Aorta (tissue), 5 donors: ENCODE measurements around the gene TRPV4. TPM values are rescaled to one million over a fixed set of nuclear protein-coding genes. Genes with fewer than 3 reads are reported as not detected.

ENCODE experiments used
- ATAC-seq: fragments of 200-7000 bp; cut with Tn5 transposase; one replicate; pipeline ENCODE4 v1.9.1; 2022; ENCODE audit warnings: moderate library complexity; ENCODE audit not compliant: low FRiP score
- DNase-seq, 2 donors: peaks; one replicate each; pipeline ENCODE4 v3.0.0-alpha.2; 2020
- H3K27ac ChIP-seq, 2 donors: one replicate each; pipeline ENCODE4 v1.5.1; 2013; ENCODE audit warnings: low read length in 2 of 2, mild to moderate bottlenecking in 2 of 2, moderate library complexity in 2 of 2, control low read depth in 1 of 2, inconsistent platforms in 1 of 2, low read depth in 1 of 2
- H3K27me3 ChIP-seq, 2 donors: one replicate each; pipeline ENCODE4 v1.6.1; 2013; ENCODE audit warnings: control low read depth in 1 of 2, low read length in 1 of 2, mild to moderate bottlenecking in 1 of 2, moderate library complexity in 1 of 2; ENCODE audit not compliant: insufficient read depth in 2 of 2, control insufficient read depth in 1 of 2
- H3K36me3 ChIP-seq, 2 donors: one replicate each; pipeline ENCODE4 v1.6.1; 2013; ENCODE audit warnings: control low read depth in 1 of 2, low read length in 1 of 2, mild to moderate bottlenecking in 1 of 2; ENCODE audit not compliant: insufficient read depth in 2 of 2, control insufficient read depth in 1 of 2
- H3K4me1 ChIP-seq, 2 donors: one replicate each; pipeline ENCODE4 v1.6.1; 2013; ENCODE audit warnings: low read length in 2 of 2, control low read depth in 1 of 2, mild to moderate bottlenecking in 1 of 2, moderate library complexity in 1 of 2; ENCODE audit not compliant: insufficient read depth in 2 of 2, control insufficient read depth in 1 of 2
- H3K4me3 ChIP-seq, 2 donors: one replicate each; pipeline ENCODE4 v1.5.1; 2013; ENCODE audit warnings: low read length in 2 of 2, control low read depth in 1 of 2, mild to moderate bottlenecking in 1 of 2
- H3K9me3 ChIP-seq: one replicate; pipeline ENCODE4 v1.6.1; 2013; ENCODE audit warnings: mild to moderate bottlenecking, low read length; ENCODE audit not compliant: control insufficient read depth
- WGBS, 2 donors: extraction: QIAGEN DNeasy Blood & Tissue Kit; methylation state at CpG; one replicate each; pipeline ENCODE4 v1.1.7; 2013; 5-methylcytosine and 5-hydroxymethylcytosine counted together
- intact Hi-C, 2 donors: fragments of 100-400 bp; cut with DNase I; formaldehyde crosslinking; loops; one replicate each; pipeline versions ENCODE4 v1.14.2 to v1.15.0; 2022
- polyA plus RNA-seq, 2 donors: library from polyadenylated mRNA; stranded (reverse); fragments of 200-250 nt; gene quantifications; one replicate each; pipeline ENCODE4 v1.2.3, GENCODE V29; 2013
- total RNA-seq, 2 donors: library from RNA; stranded (reverse); fragmentation: NEBNext Ultra II Directional; extraction: Animal tissue kit (Norgen Biotek cat#: 25700); gene quantifications; one replicate each; pipeline ENCODE4 v1.2.1, GENCODE V29; 2021
- donor health status: healthy with polysubstance abuse.
- donor health status: Bipolar disorder and iron deficiency.
- donor health status: DM: no; HTN: no; CAD: no.
- donor health status: DM: no; HTN: no; CAD: no.
- donor health status: DM: yes; HTN: yes; CAD: no.

TRPV4 gene
- total and polyA plus RNA-seq, 4 donors, result 0.08 to 3.9 (median 1.9) TPM

DNA sequence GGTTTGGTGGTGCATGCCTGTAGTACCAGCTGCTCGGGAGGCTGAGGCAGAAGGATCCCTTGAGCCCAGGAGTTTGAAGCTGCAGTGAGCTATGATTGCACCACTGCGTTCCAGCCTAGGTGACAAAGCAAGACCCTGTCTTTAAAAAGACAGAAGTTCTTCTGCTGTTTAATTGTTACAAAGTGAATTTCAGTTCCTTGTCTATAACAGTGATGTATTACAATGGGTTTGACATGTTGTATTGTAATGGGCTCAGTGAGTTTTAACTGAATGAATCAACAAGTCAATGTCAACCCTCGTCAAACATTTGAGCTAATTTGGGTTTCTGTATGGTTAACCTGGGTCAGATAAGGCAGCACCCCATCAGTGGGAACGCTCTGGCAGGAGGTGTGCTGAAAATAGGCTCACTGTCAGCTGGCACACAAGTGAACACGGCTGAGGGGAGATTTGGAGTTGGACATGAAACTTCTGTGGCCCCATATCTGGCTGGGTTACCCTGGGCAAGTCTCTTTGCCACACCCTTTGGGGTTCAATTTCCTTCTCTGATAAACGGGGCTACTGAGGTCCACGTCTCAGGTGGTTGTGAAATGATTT, 14.0 kb upstream of the TRPV4 start:
- Histone ChIP-seq H3K36me3 (no peaks in the 10 kb centered on the region), H3K4me3 (no peak overlapping the region), H3K27ac (no peak overlapping the region), H3K4me1 (no peaks in the 10 kb centered on the region), H3K27me3 (no peaks in the 10 kb centered on the region), H3K9me3 (no peaks in the 10 kb centered on the region)
- intact Hi-C loops, result loop anchor here in 1 of 2 donors (5.0 kb wide), 1 partner anchor 45 kb away; no protein-coding TSS in a partner anchor
- WGBS, 2 donors, result 33 to 39% methylated on average over 7 of the region's 7 CpGs
- DNase-seq, result no peak
- no peak for ATAC-seq

DNA sequence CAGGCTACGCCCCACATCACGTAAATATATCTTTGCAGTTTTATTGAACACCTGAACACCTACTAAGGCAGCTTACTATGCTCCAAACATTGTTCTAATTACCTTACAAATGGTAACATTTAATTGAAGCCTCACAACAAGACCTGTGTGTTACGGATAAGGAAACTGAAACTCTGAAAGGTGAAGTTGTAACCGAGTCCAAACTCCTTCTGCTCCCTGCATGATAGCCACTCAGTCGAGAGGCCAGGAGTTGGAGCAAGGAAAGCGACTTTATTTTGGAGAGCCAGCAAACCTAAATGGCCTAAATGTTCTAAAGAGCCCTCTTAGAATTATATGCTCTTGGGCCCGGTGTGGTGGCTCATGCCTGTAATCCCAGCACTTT, 12.6 kb upstream of the TRPV4 start:
- Histone ChIP-seq H3K4me1 (no peaks in the 10 kb centered on the region), H3K36me3 (no peaks in the 10 kb centered on the region), H3K9me3 (no peaks in the 10 kb centered on the region), H3K27ac (no peak overlapping the region), H3K4me3 (no peak overlapping the region), H3K27me3 (no peaks in the 10 kb centered on the region)
- DNase-seq, result no peak
- intact Hi-C loops, result loop anchor here (2.0 to 5.0 kb wide), 2 partner anchors 41 to 44 kb away; no protein-coding TSS in a partner anchor
- no peak for ATAC-seq
- 85 to 89% methylated on average over 7 of the region's 7 CpGs for whole genome bisulfite sequencing, 2 donors

DNA sequence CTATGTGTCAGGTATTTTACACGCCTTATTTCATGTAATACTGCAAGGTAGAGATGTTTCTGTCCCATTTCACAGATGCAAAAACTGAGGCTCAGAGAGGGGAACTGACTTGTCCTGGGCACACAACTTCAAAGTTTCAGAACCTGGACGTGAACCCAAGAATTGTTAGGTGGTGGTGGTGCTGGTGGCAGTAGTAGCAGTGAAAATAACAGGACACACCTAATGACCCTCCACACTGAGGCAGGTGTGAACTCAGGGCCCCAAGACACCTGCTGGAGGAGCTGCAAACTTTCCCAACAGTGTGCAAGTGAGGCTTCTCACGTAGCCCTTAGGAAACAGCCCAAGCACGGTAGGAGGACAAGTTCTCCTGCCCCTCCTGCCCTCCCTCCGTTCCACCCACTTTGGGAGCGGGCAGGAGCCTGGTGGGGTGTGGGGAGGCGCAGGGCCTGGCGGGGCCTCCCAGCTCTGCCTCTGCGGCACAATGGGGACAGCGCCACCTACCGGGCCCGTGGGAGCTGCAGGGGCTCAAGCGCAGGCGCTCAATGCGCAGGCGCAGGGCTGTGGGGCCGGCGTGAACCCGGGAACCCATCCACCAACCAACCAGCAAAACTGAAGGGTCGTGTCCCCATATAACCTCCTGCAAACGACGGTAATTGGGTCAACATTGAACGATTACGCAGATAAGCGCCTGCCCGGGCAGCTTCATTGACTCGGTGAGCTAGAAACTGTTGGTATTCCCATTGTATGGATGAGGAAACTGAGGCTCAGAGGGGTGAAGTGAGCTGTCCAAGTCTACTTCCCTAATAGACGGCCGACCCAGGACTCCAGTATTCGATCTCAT, 12.0 kb upstream of the TRPV4 start:
- peak; percentile 96 for ATAC-seq
- 11 to 12% methylated on average over 26 to 30 of the region's 30 CpGs for WGBS, 2 donors
- H3K36me3 ChIP-seq, result no peaks in the 10 kb centered on the region
- H3K27ac ChIP-seq, result no peak overlapping the region
- no peaks in the 10 kb centered on the region for H3K27me3 ChIP-seq
- H3K9me3 ChIP-seq, result no peaks in the 10 kb centered on the region
- peak; percentile 92 to 97 for DNase-seq
- no peaks in the 10 kb centered on the region for H3K4me1 ChIP-seq
- no peak overlapping the region for H3K4me3 ChIP-seq
- intact Hi-C loops, result loop anchor here (2.0 to 5.0 kb wide), 2 partner anchors 40 to 43 kb away; no protein-coding TSS in a partner anchor

DNA sequence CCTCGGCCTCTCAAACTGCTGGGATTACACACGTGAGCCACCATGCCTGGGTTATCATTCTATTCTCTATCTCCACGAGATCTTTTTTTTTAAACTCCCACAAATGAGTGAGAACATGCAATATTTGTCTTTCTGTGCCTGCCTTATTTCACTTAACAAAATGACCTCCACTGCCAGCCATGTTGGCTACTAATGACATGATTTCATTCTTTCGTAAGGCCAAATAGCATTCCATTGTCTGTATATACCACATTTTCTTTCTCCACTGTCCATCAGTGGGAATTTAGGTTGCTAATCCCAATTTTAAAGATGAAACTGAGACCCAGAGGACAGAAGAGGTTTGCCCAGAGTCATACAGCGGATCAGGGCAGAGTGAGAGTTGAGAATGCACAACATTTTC, 10.9 kb upstream of the TRPV4 start:
- 67 to 69% methylated on average over 5 of the region's 5 CpGs for WGBS, 2 donors
- no peak for DNase-seq
- Histone ChIP-seq H3K36me3 (no peaks in the 10 kb centered on the region), H3K9me3 (no peaks in the 10 kb centered on the region), H3K4me3 (no peak overlapping the region), H3K4me1 (no peaks in the 10 kb centered on the region), H3K27me3 (no peaks in the 10 kb centered on the region), H3K27ac (no peak overlapping the region)
- no peak for ATAC-seq
- intact Hi-C loops, result loop anchor here in 1 of 2 donors (2.0 kb wide), 1 partner anchor 39 kb away; no protein-coding TSS in a partner anchor

DNA sequence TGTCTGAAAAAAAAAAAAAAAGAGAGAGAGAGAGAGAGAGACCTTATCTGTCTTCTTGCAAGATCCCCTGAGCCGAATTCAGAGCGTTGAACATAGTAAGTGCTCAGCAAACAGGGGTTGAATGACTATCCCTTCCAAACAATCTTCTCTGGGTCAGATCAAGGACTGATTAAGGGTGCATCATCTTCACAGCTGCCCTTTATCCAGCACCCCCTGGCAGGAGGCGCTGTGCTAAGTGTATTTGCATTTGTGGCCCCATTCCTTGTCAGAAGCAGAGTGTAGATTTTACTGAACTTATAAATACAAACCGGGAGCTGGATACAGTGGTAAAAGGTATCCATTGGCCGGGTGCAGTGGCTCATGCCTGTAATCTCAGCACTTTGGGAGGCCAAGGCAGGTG, 8.8 kb upstream of the TRPV4 start:
- Histone ChIP-seq H3K27me3 (no peaks in the 10 kb centered on the region), H3K4me3 (no peak overlapping the region), H3K4me1 (no peaks in the 10 kb centered on the region), H3K27ac (no peak overlapping the region), H3K9me3 (no peaks in the 10 kb centered on the region), H3K36me3 (no peaks in the 10 kb centered on the region)
- 91% methylated on average over 5 of the region's 5 CpGs for WGBS, 2 donors
- intact Hi-C loops, result no loop called here
- ATAC-seq, result no peak
- DNase-seq, result no peak

DNA sequence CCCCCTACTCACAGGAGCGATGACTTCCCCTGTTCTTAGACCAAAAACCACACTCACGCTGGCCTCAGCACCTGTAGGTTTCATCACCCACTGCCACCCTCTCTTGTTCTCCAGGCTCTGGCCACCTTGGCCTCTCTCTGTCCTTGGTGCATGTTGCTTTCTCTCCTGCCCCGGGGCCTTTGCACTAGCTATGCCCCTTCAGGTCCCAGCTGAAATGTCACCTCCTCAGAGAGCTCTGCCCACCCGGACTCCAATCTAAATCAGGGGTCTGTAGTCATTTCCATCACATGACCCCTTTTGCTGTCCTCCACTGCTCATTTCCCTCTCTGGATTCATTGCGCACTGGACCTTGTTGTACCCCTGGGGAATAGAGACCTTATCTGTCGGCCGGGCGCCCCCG, 8.2 kb upstream of the TRPV4 start:
- 87 to 88% methylated on average over 9 of the region's 9 CpGs for WGBS, 2 donors
- H3K36me3 ChIP-seq, result no peaks in the 10 kb centered on the region
- H3K27me3 ChIP-seq, result no peaks in the 10 kb centered on the region
- intact Hi-C loops, result no loop called here
- H3K9me3 ChIP-seq, result no peaks in the 10 kb centered on the region
- no peak for ATAC-seq
- no peak for DNase-seq
- H3K4me3 ChIP-seq, result no peak overlapping the region
- H3K27ac ChIP-seq, result no peak overlapping the region
- H3K4me1 ChIP-seq, result no peaks in the 10 kb centered on the region

DNA sequence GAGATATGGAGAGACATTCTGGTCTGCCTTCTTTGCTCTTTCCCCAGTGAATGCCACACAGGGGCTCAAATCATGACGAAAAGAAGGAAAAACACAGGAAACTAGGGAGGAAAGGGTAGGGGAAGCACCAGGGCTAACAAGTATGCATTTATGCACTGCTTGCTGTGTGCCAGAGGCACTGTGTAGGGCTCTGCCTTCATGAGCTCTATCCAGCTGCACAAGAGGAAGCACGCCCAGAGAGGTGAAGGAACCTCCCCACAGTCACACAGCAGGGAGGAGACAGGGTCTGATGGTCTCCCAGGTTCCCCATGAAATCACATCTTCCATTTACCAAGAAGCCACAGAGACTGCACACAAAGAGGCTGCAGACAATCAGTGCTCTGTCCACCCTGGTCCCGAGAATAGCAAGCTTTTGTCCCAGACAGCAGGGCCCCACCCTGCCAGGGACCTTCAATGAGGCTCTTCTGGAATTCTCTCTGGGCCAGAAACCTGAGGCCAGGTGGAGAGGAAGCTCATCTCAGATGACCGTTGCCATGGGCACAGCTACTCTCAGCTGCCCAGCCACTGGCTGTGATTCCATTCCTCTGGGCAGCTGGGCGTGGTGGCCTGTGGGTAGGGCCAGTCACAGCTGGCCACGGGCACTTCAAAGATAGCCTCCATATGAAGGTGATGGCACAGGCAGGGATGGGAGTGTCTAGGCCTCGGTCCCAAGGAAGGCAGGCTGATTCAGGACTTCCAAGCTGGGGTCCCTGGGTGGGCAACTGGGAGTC, 7.3 kb upstream of the TRPV4 start:
- H3K4me1 ChIP-seq, result no peaks in the 10 kb centered on the region
- ATAC-seq, result no peak
- intact Hi-C loops, result no loop called here
- 72 to 87% methylated on average over 7 of the region's 7 CpGs for WGBS, 2 donors
- DNase-seq, result no peak
- no peak overlapping the region for H3K27ac ChIP-seq
- no peak overlapping the region for H3K4me3 ChIP-seq
- no peaks in the 10 kb centered on the region for H3K36me3 ChIP-seq
- H3K27me3 ChIP-seq, result no peaks in the 10 kb centered on the region
- no peaks in the 10 kb centered on the region for H3K9me3 ChIP-seq

DNA sequence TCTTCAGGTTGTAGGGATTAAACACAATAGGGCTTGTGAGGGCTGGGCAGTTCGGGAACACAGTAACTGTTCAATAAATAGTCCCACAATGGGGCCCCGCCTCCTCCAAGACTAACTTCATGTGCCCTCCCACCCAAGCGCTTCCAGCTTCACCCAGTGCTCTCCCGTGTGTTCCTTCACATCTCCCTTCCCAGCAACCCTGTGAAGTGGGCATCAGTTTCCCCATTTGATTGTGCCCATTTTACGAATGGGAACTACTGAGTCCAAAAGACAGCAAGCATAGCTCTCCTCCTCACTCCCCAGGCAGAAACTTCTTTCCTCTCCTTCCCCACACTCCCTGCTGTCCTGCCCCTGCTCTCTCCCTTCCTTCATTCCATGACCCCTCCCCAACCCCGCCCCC, 6.2 kb upstream of the TRPV4 start:
- ATAC-seq (no peak), DNase-seq (no peak)
- intact Hi-C loops, result no loop called here
- Histone ChIP-seq H3K4me1 (no peaks in the 10 kb centered on the region), H3K4me3 (no peak overlapping the region), H3K27me3 (no peaks in the 10 kb centered on the region), H3K36me3 (no peaks in the 10 kb centered on the region), H3K9me3 (no peaks in the 10 kb centered on the region), H3K27ac (no peak overlapping the region)
- 71 to 76% methylated on average over 6 of the region's 6 CpGs for WGBS, 2 donors
